Omental fat pad (tissue), 4 donors: ENCODE data around the gene GRM2. TPM values are rescaled to one million over a fixed set of nuclear protein-coding genes. Genes with fewer than 3 reads are reported as not detected.
"Not testable (repeated sequence)": the region's sequence is repeated elsewhere in the genome, so short reads cannot be mapped to it uniquely, and the experiment has no call there.

ENCODE experiments used
- ATAC-seq: fragments of 150-250 bp; one replicate; pipeline ENCODE4 v1.9.1; 2016; ENCODE audit warnings: mild to moderate bottlenecking, moderate library complexity; ENCODE audit not compliant: low FRiP score
- DNase-seq: peaks from one replicate; pipeline ENCODE4 v3.0.0-alpha.2; 2019; ENCODE audit warnings: low spot score
- small RNA-seq: library from RNA; depleted of rRNA; stranded (forward); fragments of <200 nt; gene quantifications from one replicate; pipeline ENCODE3, GENCODE V24; 2016
- total RNA-seq, 4 donors: library from RNA; depleted of rRNA; stranded (reverse); fragments of >200 nt; gene quantifications; one replicate each; pipeline ENCODE4 v1.1.0, GENCODE V29; 2016
- TF ChIP-seq, protein P1 (sequence below), 3 donors: fragments of 450-650 bp; IDR thresholded peaks; one replicate each; pipeline ENCODE4 v1.5.1; 2016 to 2017; ENCODE audit warnings: antibody characterized with exemption in 3 of 3, mild to moderate bottlenecking in 3 of 3, moderate library complexity in 2 of 3

Gene GRM2
- total RNA-seq, 4 donors from 2014 or later = 0.06 to 0.48 (median 0.19) TPM; not detected in 1

DNA sequence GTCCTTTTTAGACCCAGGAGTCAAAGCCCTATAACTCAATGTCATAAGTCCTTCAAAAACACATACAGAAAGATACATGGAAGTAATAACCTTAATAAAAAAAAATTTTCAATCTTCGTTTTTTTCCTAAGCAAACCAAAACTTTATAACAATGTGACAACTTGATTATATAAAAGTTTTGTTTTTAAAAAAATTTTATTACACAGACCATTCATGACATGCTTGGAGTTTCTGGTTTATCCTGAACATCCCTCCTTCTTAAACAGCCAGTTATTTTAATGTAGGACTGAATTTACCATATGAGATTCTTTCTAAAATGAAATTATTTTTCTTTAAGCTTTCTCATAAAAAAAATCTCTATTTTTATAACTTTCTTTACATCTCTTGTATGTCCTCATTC lies 41.5 kb downstream of the GRM2 start:
- no peak for ATAC-seq
- TF ChIP-seq, protein P1, sequence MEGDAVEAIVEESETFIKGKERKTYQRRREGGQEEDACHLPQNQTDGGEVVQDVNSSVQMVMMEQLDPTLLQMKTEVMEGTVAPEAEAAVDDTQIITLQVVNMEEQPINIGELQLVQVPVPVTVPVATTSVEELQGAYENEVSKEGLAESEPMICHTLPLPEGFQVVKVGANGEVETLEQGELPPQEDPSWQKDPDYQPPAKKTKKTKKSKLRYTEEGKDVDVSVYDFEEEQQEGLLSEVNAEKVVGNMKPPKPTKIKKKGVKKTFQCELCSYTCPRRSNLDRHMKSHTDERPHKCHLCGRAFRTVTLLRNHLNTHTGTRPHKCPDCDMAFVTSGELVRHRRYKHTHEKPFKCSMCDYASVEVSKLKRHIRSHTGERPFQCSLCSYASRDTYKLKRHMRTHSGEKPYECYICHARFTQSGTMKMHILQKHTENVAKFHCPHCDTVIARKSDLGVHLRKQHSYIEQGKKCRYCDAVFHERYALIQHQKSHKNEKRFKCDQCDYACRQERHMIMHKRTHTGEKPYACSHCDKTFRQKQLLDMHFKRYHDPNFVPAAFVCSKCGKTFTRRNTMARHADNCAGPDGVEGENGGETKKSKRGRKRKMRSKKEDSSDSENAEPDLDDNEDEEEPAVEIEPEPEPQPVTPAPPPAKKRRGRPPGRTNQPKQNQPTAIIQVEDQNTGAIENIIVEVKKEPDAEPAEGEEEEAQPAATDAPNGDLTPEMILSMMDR (IDR thresholded peaks at IDR 0.05) = no peak
- no peak for DNase-seq

DNA sequence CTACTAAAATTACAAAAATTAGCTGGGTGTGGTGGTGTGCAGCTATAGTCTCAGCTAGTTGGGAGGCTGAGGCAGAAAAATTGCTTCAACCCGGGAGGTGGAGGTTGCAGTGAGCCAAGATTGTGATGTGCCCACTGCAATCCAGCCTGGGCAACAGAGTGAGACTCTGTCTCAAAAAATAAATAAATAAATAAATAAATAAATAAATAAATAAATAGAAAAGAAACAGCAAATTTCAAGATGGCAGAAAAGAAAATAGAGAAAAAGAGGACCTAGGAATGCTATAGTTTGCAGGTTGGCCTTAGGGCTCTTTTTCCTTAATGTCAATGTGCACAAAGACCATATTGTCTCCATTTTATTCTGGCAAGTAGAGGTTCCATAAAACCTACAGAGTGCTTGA lies 44.0 kb downstream of the GRM2 start:
- DNase-seq (no peak), ATAC-seq (no peak)
- TF ChIP-seq, protein P1 (IDR thresholded peaks at IDR 0.05) = no peak

DNA sequence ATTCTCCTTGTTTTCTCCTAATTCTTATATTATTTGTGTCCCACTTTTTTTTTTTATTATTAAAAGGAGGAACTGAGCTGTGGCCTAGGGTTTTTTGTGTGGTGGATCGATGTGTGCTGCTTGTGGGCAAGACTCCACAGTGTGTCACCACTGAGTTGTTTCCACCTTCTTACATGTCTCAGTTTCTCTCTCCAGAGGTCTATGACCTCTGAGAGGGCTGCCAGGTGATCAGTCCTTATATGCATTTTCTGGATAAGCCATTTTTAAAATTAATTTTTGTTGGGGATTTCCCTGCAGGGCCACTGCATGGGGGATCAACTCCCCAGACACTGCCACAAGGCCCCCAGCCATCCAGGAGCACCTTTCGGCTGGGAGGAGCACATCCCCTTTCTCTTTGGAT lies 44.4 kb downstream of the GRM2 start:
- DNase-seq = no peak
- TF ChIP-seq, protein P1 (IDR thresholded peaks at IDR 0.05) = no peak
- ATAC-seq = no peak

DNA sequence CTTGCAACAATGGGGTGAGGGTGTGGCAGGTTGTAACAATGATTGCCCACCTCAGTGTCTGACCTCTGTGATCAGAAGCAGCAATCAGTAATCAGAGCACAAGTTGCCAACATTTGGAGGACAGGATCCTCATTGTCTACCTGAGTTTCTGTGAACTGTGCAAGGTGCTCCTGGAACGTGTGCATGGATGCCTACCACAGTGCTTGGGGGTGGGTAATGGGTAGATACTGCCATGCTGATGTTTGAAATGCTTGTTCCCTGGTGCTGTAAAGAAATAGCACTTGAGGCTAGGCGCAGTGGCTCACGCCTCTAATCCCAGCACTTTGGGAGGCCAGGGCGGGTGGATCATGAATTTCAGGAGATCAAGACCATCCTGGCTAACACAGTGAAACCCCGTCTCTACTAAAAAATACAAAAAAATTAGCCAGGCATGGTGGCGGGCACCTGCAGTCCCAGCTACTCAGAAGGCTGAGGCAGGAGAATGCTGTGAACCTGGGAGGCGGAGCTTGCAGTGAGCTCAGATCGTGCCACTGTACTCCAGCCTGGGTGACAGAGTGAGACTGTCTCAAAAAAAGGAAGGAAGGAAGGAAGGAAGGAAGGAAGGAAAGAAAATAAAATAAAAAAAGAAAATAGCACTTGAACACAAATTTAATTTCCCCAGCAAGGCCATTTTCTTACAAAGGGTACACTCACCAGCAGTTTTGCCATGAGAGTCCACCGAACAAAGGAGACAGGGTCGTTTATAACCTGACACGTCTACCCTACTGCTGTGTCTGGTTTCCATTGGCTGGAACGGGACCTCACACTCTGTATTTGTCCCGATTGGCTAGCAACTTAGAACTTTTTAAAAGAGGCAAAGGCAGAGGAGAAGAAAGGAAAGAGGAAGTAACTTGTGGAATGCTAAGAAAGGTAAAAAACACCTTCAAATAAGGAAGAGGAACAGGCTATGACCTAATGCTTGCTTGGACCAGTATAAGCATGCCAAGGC lies 47.2 kb downstream of the GRM2 start:
- not testable (repeated sequence) for ATAC-seq, DNase-seq

DNA sequence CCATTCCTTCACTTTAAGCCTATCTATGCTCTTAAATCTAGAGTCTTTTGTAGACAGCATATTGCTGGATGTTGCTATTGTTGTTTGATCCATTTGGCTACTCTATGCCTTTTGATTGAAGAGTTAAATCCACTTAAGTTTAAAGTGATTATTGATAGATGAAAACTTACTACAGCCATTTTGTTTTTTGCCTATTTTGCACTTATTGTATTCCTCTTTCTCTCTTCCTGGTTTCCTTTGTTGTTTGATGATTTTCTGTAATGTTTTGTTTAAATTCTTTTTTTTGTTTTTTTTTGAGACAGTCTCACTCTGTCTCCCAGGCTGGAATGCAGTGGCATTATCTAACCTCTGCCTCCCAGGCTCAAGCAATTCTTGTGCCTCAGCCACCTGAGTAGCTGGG lies 52.3 kb downstream of the GRM2 start:
- ATAC-seq = no peak
- TF ChIP-seq, protein P1 (IDR thresholded peaks at IDR 0.05) = no peak

More for the DNA sequence above, 52.3 kb downstream of the GRM2 start:
- DNase-seq = no peak

Small RNAs within 50 kb of the gene (small RNA-seq; reads per million reads assigned to genes)
- gene RNA5SP132 = 1,041 reads per million, percentile 99 among the genes with 10 or more reads in this experiment

Other genes with a start within 250 kb of the GRM2 start
- gene DCAF1, start 207.1 kb upstream of the GRM2 start, total RNA-seq = 10 to 100 TPM; 20.3 to 33.9 (median 22.7) TPM
- 10 to 100 TPM; 17.6 to 37.6 (median 24.1) TPM for gene RAD54L2, start 168.3 kb upstream of the GRM2 start, total RNA-seq
- 10 to 100 TPM; 40.2 to 82.1 (median 62.9) TPM for gene TEX264, start 35.8 kb upstream of the GRM2 start, total RNA-seq
- not detected for gene IQCF6, start 72.2 kb downstream of the GRM2 start, total RNA-seq
- not detected for gene IQCF2, start 154.5 kb downstream of the GRM2 start, total RNA-seq
- gene IQCF5, start 168.5 kb downstream of the GRM2 start, total RNA-seq = not detected
- not detected for gene IQCF1, start 196.3 kb downstream of the GRM2 start, total RNA-seq
- gene RRP9, start 234.8 kb downstream of the GRM2 start, total RNA-seq = 10 to 100 TPM; 19.2 to 55.8 (median 21.3) TPM
- 10 to 100 TPM; 19.2 to 23.9 (median 22.8) TPM for gene PARP3, start 235.3 kb downstream of the GRM2 start, total RNA-seq
- gene GPR62, start 248.3 kb downstream of the GRM2 start, total RNA-seq = under 1 TPM in 3 of 4 donors, not detected in 1; 0.19 to 0.37 (median 0.24) TPM